Right ventricle myocardium superior (tissue), 1 donor: ENCODE measurements around the gene SOS2. TPM values are rescaled to one million over a fixed set of nuclear protein-coding genes. Genes with fewer than 3 reads are reported as not detected.

Source experiments
- ATAC-seq: fragments of 200-7000 bp; cut with Tn5 transposase; one replicate; pipeline ENCODE4 v1.9.1; 2020; ENCODE audit warnings: mild to moderate bottlenecking; ENCODE audit not compliant: poor library complexity
- DNase-seq: peaks from one replicate; pipeline ENCODE4 v3.0.0-alpha.2; 2020
- intact Hi-C: fragments of 100-400 bp; cut with DNase I; formaldehyde crosslinking; loops from one replicate; pipeline ENCODE4 v1.11.2; 2022
- total RNA-seq: library from RNA; stranded (reverse); fragmentation: NEBNext Ultra II Directional; extraction: Animal tissue kit (Norgen Biotek cat#: 25700); gene quantifications from one replicate; pipeline ENCODE4 v1.2.1, GENCODE V29; 2021
- donor health status: DM: no; HTN: yes; CAD: no; lungs with severe emphysema.

SOS2 gene
- total RNA-seq, 1 donor from 2014 or later: 29.5 TPM

DNA sequence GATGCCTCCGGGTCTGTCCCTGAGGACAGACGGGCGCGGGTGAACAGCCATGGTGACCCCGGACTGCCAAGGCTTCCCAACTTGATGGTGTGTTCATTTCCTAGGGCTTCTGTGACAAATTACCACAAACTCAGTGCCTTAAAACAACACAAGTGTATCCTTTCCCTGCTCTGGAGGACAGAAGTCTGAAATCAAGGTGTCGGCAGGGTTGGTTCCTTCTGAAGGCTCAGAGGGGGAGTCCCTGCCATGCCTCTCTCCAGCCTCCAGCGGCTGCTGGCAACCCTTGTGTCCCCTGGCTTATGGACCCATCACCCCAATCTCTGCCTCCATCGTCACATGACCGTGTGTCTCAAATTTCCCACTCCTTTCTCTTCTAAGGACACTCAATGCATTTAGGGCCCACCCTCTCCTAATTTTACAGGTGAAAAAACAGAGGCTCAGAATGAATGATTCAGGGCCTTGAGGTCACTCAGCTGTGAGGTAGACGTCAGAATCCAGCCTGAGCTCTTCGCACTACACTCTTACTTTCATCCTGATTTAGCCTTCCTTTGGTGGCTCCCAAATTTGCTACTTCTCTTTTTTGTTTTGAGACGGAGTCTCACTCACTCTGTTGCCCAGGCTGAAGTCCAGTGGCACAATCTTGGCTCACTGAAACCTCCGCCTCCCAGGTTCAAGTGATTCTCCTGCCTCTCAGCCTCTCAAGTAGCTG, 160.4 kb downstream of the SOS2 start:
- DNase-seq: no peak
- ATAC-seq: no peak
- intact Hi-C loops: no loop called here

DNA sequence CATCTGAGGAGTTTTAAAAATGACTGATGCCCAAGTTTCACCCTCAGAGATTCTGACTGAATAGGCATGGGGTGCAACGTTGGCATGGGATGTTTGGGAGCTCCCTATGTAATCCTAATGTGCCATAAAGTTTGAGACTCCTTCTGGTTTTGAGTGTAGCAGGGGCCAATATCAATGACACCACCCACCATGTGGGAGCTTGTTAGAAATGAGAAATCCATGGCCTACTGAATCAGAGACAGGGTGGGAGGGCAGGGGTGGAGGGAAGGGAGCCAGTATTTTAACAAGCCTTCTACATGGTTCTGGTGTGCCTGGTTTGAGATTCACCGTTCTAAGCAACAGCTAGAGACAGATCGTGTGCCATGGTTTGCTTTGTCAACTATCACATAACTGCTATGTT, 161.1 kb downstream of the SOS2 start:
- no peak for ATAC-seq
- DNase-seq: no peak
- intact Hi-C loops: no loop called here

DNA sequence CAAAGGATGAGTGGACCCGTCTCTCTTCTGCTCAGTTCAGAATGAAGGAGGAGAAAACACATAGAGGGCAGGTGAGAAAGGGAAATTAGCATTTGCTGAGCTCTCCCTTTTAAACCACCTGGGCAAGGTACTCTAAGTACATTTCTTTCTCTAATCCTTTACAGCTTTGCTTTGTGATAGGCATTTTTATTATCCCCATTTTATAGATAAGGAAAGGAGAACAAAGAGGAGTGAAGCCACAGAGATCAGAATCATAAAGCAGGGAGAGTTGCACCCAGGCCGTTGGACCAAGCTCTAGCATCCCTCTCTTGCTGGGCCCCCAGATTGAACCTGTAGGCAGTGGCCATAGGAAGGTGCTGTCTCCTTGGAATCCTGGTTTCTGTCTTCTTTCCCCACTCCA, 162.1 kb downstream of the SOS2 start:
- intact Hi-C loops: no loop called here
- DNase-seq (no peak), ATAC-seq (no peak)

- no peak for ATAC-seq
- DNase-seq: no peak
- intact Hi-C loops: no loop called here
Measured at GRCh38 chr14:50068496-50068895, 162.9 kb downstream of the SOS2 start.

GRCh38 chr14:50067723-50068495, 163.5 kb downstream of the SOS2 start:
- ATAC-seq: no peak

More at GRCh38 chr14:50067723-50068495, 163.5 kb downstream of the SOS2 start:
- intact Hi-C loops: no loop called here
- no peak for DNase-seq

Other genes with a start within 250 kb of the SOS2 start
- gene VCPKMT, start 115.0 kb downstream of the SOS2 start, total RNA-seq: 2.5 TPM
- gene L2HGDH, start 80.7 kb upstream of the SOS2 start, total RNA-seq: 13.2 TPM
- gene DMAC2L, start 80.7 kb upstream of the SOS2 start, total RNA-seq: 25.4 TPM
- 1.4 TPM for gene CDKL1, start 165.3 kb upstream of the SOS2 start, total RNA-seq